HL-60 (cell line): ENCODE data around the gene AKT1S1.

Experiments used
- GABPA ChIP-seq: IDR thresholded peaks from 2 replicates; pipeline ENCODE4 v1.6.1; 2012; ENCODE audit warnings: low read depth
- POLR2AphosphoS5 ChIP-seq: IDR thresholded peaks from 2 replicates; pipeline ENCODE4 v1.6.1; 2012; ENCODE audit warnings: low read depth
- TF ChIP-seq, protein P1 (sequence below): IDR thresholded peaks from one replicate; pipeline ENCODE4 v1.5.1; 2011; ENCODE audit warnings: low read length, control low read depth, inconsistent platforms; ENCODE audit not compliant: insufficient read depth
- TF ChIP-seq, protein P2 (sequence below): IDR thresholded peaks from 2 replicates; pipeline ENCODE4 v1.6.1; 2012; ENCODE audit warnings: low read depth; ENCODE audit not compliant: insufficient replicate concordance

DNA sequence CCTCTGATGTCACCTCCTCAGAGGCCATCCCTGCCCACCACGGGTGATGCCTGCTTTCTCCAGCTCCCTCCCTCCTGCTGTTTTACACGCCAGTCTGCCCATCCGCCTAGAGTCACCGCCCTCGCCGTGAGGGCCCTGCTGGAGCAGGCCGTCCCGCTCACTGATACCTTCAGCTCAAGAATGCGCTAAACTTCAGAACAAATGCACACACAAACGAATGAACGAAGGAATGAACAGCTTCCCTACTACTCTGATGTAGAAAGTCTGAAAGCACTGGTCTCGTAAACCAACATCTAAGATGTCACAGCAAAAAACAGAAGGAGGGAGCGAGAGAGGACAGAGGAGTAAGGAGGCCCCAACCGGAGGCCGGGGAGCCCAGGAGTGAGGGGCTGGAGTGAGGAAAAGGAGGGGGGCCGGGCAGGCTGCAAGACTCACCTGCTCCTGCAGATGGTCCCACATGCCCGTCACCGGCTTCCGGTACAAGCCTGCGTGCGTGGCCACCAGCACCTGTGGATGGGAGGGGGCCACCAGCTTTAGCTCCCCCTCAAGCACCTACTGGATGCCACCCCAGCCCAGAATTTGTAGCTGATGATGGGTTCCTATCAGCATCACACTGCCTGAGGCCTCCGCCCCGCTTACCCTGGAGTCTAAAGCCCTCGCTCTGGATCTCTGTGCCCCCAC, 13.8 kb downstream of the AKT1S1 start:
- TF ChIP-seq, protein P1, sequence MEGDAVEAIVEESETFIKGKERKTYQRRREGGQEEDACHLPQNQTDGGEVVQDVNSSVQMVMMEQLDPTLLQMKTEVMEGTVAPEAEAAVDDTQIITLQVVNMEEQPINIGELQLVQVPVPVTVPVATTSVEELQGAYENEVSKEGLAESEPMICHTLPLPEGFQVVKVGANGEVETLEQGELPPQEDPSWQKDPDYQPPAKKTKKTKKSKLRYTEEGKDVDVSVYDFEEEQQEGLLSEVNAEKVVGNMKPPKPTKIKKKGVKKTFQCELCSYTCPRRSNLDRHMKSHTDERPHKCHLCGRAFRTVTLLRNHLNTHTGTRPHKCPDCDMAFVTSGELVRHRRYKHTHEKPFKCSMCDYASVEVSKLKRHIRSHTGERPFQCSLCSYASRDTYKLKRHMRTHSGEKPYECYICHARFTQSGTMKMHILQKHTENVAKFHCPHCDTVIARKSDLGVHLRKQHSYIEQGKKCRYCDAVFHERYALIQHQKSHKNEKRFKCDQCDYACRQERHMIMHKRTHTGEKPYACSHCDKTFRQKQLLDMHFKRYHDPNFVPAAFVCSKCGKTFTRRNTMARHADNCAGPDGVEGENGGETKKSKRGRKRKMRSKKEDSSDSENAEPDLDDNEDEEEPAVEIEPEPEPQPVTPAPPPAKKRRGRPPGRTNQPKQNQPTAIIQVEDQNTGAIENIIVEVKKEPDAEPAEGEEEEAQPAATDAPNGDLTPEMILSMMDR: no peak
- TF ChIP-seq POLR2AphosphoS5 (no peak), GABPA (no peak)
- TF ChIP-seq, protein P2, sequence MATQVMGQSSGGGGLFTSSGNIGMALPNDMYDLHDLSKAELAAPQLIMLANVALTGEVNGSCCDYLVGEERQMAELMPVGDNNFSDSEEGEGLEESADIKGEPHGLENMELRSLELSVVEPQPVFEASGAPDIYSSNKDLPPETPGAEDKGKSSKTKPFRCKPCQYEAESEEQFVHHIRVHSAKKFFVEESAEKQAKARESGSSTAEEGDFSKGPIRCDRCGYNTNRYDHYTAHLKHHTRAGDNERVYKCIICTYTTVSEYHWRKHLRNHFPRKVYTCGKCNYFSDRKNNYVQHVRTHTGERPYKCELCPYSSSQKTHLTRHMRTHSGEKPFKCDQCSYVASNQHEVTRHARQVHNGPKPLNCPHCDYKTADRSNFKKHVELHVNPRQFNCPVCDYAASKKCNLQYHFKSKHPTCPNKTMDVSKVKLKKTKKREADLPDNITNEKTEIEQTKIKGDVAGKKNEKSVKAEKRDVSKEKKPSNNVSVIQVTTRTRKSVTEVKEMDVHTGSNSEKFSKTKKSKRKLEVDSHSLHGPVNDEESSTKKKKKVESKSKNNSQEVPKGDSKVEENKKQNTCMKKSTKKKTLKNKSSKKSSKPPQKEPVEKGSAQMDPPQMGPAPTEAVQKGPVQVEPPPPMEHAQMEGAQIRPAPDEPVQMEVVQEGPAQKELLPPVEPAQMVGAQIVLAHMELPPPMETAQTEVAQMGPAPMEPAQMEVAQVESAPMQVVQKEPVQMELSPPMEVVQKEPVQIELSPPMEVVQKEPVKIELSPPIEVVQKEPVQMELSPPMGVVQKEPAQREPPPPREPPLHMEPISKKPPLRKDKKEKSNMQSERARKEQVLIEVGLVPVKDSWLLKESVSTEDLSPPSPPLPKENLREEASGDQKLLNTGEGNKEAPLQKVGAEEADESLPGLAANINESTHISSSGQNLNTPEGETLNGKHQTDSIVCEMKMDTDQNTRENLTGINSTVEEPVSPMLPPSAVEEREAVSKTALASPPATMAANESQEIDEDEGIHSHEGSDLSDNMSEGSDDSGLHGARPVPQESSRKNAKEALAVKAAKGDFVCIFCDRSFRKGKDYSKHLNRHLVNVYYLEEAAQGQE: no peak
